K562 (cell line): Measurements from ENCODE around the gene UQCRC1.

Experiments
- CBX3 ChIP-seq, 2 experiments: IDR thresholded peaks; 1 replicate in 1 of 2; 2 replicates in 1 of 2; pipeline ENCODE4 v1.6.1; 2012; ENCODE audit warnings: inconsistent platforms in 2 of 2, low read length in 2 of 2, borderline replicate concordance in 1 of 2, control low read depth in 1 of 2
- HDGF ChIP-seq: fragments of 450-650 bp; IDR thresholded peaks from 2 replicates; pipeline ENCODE4 v1.6.1; 2016
- U2AF1 ChIP-seq: fragments of 200-400 bp; formaldehyde crosslinking; optimal IDR thresholded peaks from 2 replicates; pipeline ENCODE3; 2017; ENCODE audit warnings: mild to moderate bottlenecking, low read depth, low read length, moderate library complexity
- ZKSCAN1 ChIP-seq: fragments of 150-350 bp; IDR thresholded peaks from 2 replicates; pipeline ENCODE4 v1.6.1; 2016; ENCODE audit warnings: low read depth, low read length
- ZNF436 ChIP-seq: fragments of 250-450, 450-650 bp; sonication (Bioruptor Pico); formaldehyde crosslinking; IDR thresholded peaks from 2 replicates; pipeline ENCODE4 v1.7.0; 2020; ENCODE audit warnings: mild to moderate bottlenecking
- TF ChIP-seq, protein P1 (sequence below), 3 experiments: IDR thresholded peaks in 2 of 3; conservative IDR thresholded peaks in 1 of 3; 2 replicates each; pipeline ENCODE4 v1.5.1; 2011 to 2012; ENCODE audit warnings: low read length in 3 of 3, mild to moderate bottlenecking in 3 of 3, control low read depth in 2 of 3, improper control_type of control experiment in 1 of 3, inconsistent platforms in 1 of 3, low read depth in 1 of 3, mixed read lengths in 1 of 3, moderate library complexity in 1 of 3; ENCODE audit not compliant: insufficient read depth in 2 of 3
- TF ChIP-seq, protein P2 (sequence below): fragments of 450-650 bp; formaldehyde crosslinking; IDR thresholded peaks from 2 replicates; pipeline ENCODE4 v1.4.0; 2020; ENCODE audit warnings: mild to moderate bottlenecking, moderate library complexity

DNA sequence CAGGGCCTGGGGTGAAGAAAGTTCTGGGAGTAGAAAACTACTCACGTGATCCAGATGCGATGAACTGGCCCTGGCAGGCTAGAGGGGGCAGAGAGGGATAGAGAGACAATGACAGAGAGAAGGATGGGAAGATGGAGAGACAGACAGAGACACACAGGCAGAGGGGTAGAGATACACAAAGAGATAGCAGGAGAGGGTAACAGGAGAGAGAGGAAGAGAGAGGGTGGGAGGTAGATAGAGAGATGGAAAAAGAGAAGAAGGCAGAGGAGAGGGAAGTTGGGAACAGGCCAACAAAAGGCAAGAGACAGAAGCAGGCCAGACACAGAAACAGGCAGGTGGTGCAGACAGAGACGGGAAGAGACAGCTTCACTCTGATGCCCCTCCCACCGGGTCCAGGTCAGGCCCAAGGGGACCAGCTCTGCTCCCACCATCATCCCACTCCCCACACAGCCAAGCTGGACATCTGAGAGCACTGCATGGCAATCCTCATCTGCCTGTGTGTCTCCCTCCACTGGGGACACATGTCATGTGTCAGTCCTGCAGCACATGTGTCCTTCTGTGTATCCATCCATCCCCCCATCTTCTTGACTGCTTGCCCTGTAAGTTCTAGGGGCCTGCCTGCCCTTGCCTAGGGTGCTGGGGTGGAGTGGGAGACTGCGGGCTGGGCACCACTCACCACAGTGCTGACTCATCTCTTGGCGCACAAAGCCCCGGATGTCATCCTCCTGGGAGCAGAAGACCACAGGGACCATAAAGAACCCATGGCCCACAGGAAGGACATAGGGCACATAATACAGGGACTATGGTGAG lies 43.6 kb downstream of the UQCRC1 start:
- TF ChIP-seq, protein P1, sequence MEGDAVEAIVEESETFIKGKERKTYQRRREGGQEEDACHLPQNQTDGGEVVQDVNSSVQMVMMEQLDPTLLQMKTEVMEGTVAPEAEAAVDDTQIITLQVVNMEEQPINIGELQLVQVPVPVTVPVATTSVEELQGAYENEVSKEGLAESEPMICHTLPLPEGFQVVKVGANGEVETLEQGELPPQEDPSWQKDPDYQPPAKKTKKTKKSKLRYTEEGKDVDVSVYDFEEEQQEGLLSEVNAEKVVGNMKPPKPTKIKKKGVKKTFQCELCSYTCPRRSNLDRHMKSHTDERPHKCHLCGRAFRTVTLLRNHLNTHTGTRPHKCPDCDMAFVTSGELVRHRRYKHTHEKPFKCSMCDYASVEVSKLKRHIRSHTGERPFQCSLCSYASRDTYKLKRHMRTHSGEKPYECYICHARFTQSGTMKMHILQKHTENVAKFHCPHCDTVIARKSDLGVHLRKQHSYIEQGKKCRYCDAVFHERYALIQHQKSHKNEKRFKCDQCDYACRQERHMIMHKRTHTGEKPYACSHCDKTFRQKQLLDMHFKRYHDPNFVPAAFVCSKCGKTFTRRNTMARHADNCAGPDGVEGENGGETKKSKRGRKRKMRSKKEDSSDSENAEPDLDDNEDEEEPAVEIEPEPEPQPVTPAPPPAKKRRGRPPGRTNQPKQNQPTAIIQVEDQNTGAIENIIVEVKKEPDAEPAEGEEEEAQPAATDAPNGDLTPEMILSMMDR (IDR thresholded peaks at IDR 0.05 in 2 of 3, conservative IDR thresholded peaks at IDR 0.05 in 1 of 3; ENCODE audit: insufficient read depth in 2 of 3, low read depth in 1 of 3, low read length in 3 of 3) = no peak
- no peak for TF ChIP-seq ZKSCAN1
- TF ChIP-seq HDGF = no peak
- TF ChIP-seq U2AF1 = no peak
- no peak for TF ChIP-seq ZNF436 (CRISPR knock-in tag)
- TF ChIP-seq, protein P2, sequence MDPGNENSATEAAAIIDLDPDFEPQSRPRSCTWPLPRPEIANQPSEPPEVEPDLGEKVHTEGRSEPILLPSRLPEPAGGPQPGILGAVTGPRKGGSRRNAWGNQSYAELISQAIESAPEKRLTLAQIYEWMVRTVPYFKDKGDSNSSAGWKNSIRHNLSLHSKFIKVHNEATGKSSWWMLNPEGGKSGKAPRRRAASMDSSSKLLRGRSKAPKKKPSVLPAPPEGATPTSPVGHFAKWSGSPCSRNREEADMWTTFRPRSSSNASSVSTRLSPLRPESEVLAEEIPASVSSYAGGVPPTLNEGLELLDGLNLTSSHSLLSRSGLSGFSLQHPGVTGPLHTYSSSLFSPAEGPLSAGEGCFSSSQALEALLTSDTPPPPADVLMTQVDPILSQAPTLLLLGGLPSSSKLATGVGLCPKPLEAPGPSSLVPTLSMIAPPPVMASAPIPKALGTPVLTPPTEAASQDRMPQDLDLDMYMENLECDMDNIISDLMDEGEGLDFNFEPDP (CRISPR knock-in tag) = no peak
- TF ChIP-seq CBX3 (IDR thresholded peaks at IDR 0.05; ENCODE audit: borderline replicate concordance in 1 of 2, low read length in 2 of 2) = no peak
